NCI-H748 treated with DMSO at 0.1 percent for 48 hours (cell line): ENCODE results near the gene TSGA10IP.

Source experiments
- DNase-seq: peaks from one replicate; lab custom pipeline; 2025; lab: John Stamatoyannopoulos, UW

Gene TSGA10IP

GRCh38 chr11:65918211-65919140 lies 26.8 kb upstream of the TSGA10IP start, which contains the start of gene C11orf68:
TSS of gene C11orf68 (minus strand) at chr11:65919062. CDS start at chr11:65919031, 31 bp downstream.
- DNase-seq: no peak

GRCh38 chr11:65919141-65919572 lies 26.1 kb upstream of the TSGA10IP start, which contains the start of gene DRAP1:
TSS of gene DRAP1 (plus strand) at chr11:65919426. CDS start at chr11:65919502, 76 bp downstream.
- peak; percentile 93 for DNase-seq

GRCh38 chr11:65919573-65920371 lies 25.5 kb upstream of the TSGA10IP start:
- no peak for DNase-seq

GRCh38 chr11:65920372-65920802 lies 24.9 kb upstream of the TSGA10IP start:
- no peak for DNase-seq

GRCh38 chr11:65921033-65921555 lies 24.2 kb upstream of the TSGA10IP start:
- DNase-seq: no peak

GRCh38 chr11:65921876-65922275 lies 23.4 kb upstream of the TSGA10IP start:
- DNase-seq: no peak

GRCh38 chr11:65922565-65922964 lies 22.7 kb upstream of the TSGA10IP start:
- DNase-seq: no peak

GRCh38 chr11:65925397-65925796 lies 19.9 kb upstream of the TSGA10IP start:
- DNase-seq: no peak

- DNase-seq: no peak
Observed at GRCh38 chr11:65927904-65928397, 17.3 kb upstream of the TSGA10IP start.

GRCh38 chr11:65928667-65929066 lies 16.6 kb upstream of the TSGA10IP start:
- DNase-seq: no peak

- DNase-seq: no peak
Observed at GRCh38 chr11:65931773-65932557, 13.3 kb upstream of the TSGA10IP start.

- DNase-seq: no peak
Observed at GRCh38 chr11:65932558-65932919, 12.7 kb upstream of the TSGA10IP start.

- no peak for DNase-seq
Observed at GRCh38 chr11:65934014-65934413, 11.3 kb upstream of the TSGA10IP start.

- no peak for DNase-seq
Observed at GRCh38 chr11:65937766-65938165, 7.5 kb upstream of the TSGA10IP start.

GRCh38 chr11:65941720-65942310 lies 3.5 kb upstream of the TSGA10IP start:
- no peak for DNase-seq

- DNase-seq: no peak
Observed at GRCh38 chr11:65942531-65942930, 2.7 kb upstream of the TSGA10IP start.

- DNase-seq: no peak
Observed at GRCh38 chr11:65944191-65944590, 1.1 kb upstream of the TSGA10IP start.

GRCh38 chr11:65944767-65945166 lies 513 bp upstream of the TSGA10IP start:
- no peak for DNase-seq

GRCh38 chr11:65945941-65946558 lies 770 bp downstream of the TSGA10IP start:
- DNase-seq: no peak

GRCh38 chr11:65946655-65947054 lies 1.4 kb downstream of the TSGA10IP start:
- no peak for DNase-seq

GRCh38 chr11:65947133-65947532 lies 1.9 kb downstream of the TSGA10IP start:
- no peak for DNase-seq
